SH-SY5Y (cell line): ENCODE results near the gene IDE.

ENCODE experiments used
- GATA2 ChIP-seq: IDR thresholded peaks from 2 replicates; pipeline ENCODE4 v1.6.1; 2011; ENCODE audit warnings: mild to moderate bottlenecking, low read depth, low read length
- GATA3 ChIP-seq: IDR thresholded peaks from 2 replicates; pipeline ENCODE4 v1.6.1; 2011; ENCODE audit warnings: low read depth, mild to moderate bottlenecking, low read length, moderate library complexity

DNA sequence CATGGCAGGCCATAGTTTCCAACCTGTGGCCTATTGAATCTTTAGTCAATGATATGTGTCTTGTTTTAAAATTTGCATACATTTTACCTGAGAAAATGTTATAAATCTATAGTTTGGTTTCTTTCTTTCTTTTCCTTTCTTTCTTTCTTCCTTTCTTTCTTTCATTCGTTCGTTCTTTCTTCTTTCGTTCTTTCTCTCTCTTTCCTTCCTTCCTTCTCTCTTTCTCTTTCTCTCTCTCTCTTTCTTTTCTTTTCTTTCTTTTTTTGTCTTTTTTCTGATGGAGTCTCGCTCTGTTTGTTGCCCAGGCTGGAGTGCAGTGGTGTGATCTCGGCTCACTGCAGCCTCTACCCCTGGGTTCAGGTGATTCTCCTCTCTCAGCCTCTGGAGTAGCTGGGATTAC lies 133.3 kb downstream of the IDE start:
- TF ChIP-seq GATA2 = no peak
- no peak for TF ChIP-seq GATA3
